DMS53 treated with DMSO at 0.1 percent for 48 hours (cell line): ENCODE measurements around the gene PYGM.

Experiments used
- DNase-seq: peaks from one replicate; lab custom pipeline; 2025; ENCODE audit not compliant: unreplicated experiment; lab: John Stamatoyannopoulos, UW

The PYGM gene

DNA sequence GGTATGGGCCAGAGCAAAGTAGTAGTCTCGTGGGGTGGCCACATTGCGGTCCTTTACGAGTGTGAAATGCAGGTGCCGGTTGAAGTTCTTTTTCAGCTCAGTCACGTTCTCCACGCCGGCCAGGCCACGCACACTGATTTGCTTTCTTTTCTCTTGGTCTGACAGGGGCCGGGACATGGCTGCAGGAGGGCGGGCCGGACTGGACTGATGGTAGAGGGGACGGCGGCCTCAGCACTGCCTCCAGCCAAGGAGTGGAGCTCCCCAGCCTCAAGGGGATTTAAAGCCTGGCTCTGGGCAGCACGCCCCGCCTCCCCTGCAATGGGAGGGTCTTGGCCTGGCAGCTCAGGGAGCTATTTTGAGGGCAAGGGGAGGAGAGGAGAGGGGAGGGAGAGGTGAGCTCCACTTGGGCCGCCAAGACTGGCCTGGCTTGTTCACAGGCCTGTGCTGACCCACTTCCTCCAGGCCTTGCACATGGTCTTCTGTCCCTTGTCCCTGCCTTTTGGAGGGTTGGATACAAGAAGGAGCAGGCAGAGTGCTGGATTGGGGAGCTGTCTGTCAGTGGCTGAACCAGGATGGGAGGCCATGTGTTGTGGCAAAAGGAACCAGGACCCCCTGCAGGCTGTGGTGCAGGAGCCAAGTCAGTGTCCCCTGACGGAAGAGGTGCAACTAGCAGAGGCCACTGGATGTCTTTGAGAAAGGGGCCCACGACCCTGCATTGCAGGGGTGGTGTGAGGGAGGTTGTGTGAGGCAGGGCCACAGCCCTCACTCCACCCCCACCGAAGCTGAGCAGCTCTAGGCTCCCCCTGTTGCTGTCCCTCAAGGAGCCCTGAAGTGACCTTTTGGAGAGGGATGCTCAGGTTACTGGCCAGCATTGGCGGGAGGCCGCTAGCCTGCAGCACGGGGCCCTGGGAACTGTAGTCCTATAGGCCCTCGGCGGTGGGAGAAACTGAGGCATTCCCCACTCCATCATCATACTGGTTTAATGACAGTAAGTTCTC, at the start of gene PYGM:
TSS of gene PYGM (minus strand) at position 253 of the 998 bp plus-strand sequence. CDS start at position 177, 76 bp downstream.
- DNase-seq: no peak

- no peak for DNase-seq
Measured at GRCh38 chr11:64805481-64805880, 45.7 kb upstream of the PYGM start.

DNA sequence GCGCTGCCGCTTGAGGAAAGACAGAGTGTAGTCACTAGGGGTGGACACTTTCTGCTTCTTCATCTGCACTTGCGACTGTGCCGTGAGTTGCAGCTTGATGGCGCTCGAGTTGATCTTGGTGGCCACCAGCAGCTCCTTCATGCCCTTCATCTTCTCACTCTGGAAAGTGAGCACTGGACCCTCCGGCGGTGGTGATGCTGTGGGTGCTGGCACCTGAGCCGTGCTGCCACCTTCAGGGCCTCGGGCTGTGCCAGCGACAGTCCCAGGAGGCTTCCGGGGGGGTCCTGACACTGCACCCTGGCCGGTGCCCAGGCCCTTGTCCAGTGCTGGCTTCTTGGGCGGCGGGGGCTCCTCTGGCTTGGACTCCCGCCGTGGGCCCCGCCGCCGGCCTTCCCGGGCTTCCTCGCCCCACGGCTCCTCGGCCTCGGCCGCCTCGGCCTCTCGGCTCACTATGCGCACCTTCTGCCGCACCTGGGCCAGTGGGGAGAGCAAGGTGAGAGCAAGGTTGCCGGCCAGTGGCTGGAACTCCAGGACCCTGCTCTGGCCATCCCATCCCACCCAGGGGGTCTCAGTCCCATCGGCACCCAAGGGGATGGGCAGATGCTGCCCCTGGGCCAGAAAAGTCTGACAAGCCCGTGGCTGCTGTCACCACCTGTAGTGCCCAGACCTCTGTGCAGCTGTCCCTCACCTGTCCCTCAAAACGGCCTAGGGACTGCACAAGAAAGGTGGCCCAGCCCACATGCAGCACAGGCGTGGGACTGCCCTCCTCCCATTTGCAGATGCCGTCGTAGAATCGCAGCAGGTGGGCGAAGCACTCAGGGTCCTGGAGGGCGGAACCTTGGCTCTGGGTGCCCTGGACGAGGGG, 44.8 kb upstream of the PYGM start:
- DNase-seq: no peak

DNA sequence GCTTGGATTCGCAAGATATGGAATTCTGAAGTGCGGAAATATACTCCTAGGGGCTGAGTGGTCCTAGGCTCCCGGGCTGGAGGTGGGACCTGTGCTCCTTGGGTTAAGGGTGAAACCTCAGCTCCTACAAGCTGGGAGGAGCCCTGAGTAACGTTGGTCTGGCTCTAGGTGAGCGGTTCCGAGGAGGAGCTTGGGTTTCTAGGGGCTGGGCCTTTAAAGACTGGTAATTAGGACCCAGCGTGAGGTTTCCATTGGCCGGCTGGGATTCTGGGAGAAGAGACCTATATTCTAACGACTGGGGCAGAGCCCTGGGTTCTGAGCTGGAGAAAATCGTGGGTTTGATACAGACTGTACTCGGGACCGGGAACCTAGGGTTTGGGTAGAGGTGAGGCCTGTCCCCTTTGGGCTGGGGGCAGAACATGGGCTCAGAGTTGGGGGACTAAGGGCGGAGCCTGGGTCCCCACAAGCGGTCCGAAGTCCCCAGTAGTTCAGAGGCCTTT, 44.1 kb upstream of the PYGM start:
- no peak for DNase-seq

DNA sequence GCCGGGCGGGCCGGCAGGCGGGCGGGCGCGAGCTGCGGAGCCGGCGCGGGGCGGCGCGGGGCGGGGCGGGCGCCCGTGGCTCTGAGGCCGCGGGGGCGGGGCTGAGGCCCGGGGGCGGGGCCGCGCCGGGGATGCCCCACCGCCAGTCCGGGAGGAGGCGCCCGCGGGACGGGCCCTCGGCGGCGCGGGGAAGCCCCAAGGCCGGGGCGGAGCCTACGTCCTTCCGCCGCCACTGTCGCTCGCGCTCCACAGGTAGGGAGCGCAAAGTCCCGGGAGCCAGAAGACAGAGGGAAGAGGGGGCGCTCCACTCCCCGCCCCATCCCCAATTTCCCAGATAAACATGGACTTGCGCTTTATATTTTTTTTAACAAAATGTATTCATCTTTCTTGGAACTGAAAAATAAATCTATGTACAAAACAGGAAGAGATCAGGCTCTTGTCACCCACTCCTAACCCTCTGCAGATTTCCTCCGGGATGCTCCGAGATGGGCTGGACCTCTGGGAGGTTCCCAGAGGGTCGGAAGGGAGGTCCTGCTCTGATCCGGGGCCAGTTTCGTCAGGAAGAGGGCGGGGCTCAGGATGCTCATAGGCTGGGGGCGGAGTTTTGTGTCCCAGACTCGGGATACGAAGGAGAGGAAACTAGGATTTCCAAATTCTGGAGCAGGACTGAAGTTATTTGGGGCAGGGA, 43.5 kb upstream of the PYGM start, which contains the start of gene MAP4K2:
TSS of gene MAP4K2 (minus strand) at position 57 of the 688 bp plus-strand sequence. CDS start 65 bp downstream, outside the sequence.
- peak; percentile 83 for DNase-seq

DNA sequence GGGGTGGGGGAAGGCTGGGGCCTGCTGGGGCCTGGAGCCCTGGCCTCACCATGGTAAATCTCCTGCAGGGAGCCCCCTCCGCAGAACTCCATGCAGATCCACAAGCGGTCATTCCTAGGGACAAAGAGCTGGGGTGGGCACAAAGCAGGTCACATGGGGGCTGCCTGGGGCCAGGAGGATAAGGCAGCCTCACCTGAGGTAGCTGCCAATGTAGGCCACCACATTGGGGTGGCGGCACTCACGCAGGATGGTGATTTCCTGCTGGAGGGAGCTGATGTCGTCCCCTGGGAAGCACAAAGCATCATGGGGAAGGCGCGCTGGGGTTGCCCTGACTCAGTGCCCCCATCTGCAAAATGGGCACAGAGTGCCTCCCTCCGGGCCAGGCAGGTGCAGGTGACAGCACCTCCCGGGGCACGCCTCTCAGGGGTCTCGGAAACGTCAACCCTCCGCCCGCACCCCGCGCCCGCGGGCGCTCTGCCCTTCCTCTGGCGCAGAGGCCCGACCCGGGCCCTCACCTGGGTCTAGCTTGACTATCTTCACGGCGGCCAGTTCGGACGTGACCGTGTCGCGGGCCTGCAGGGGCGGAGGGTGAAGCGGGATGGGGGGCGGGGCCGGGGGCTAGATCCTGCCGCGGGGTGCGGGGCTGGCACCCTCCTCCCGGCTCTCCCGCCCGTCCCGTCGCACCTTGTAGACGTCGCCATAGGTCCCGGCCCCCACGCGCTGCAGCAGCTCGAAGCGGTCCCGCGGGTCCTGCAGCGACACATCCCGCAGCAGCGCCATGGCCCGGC, 42.8 kb upstream of the PYGM start:
- no peak for DNase-seq

DNA sequence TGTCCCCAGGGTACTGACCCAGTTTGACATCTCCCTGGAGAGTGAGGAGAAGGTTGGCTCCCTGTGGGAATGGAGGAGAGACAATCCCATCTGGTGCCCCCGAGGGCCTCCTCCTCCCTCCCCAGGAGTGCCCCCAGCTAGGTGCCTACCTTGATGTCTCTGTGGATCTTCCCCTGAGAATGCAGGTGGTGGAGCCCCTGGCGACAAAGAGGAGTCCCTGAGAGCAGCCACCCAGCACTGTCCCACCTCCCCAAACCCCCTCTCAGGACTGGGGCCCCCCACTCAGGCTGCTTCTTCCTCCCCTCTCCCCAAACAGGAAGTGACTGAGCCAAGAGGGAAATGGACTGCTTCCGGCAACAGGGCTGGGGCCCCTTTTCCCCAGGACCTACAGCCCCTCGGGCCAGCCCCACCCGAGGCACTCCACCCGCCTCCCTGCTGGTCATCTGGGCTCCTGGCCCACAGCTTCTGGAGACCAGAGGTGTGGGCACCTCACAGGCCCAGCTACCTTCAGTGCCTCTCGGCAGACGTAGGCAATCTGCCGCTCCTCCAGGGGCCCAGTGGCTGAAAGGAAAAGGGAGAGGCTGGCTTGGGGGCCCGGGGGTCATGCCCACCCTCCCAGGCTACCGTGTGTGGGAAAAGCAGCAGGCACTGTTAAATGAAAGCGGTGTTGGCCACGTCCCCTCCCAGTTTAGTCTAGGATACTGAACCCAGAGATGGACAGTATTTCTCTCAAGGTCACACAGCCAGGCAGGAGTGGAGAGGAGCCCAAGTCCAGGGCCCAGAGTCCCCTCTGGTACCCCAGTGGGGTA, 42.0 kb upstream of the PYGM start:
- no peak for DNase-seq

DNA sequence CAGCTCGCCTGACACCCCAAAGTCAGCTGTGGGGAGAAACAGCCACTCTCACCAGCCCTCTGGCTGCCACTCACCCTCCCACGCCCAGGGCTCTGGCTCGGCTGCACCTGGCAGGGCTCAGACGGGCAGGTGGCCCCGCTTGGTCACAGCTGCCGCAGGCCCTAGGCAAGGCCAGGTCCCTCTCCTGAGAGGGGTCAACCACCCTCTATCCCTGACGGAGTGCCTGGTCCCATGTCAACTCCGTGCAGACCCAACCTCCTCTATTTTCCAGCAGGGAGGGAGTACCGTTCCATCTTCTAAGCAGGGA, 41.3 kb upstream of the PYGM start:
- no peak for DNase-seq

DNA sequence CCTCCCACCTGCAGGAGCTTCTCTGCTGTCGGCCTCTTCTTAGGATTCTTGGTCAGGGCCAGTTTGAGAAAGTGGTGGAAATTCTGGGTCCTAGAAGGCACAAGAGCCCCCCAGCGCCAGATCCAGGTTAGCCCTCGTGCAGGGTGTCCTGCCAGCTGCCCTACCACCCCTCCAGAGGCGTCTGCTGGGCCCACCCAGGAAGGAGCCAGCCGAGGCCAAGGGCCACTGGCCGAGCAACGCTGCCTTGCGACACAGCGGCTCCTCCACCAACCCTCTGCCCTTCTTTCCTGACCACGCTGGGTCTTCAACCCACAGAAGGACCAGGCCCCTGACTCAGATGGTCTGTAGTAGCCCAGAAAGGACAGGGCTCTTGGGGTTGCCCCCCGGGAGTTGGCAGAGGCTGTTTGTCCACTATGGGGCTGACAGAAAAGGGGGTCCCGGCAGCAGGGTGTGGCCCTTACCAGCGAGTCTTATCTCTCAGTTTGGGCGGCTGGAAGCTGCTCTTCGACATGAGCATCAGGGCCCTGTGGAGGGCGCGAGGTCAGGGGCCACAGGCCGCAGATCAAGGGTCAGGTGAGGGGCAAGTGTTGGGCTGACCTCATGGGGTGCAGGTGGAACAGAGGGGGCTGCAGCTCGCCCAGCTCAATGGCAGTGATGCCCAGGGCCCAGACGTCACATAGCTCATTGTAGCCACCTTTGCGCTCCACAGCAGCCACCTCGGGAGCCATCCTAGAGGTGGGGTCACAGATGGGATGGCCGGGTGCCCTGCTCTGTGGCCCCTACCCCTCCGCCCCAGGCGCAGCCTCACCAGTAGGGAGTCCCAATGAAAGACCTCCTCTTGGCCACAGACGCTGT, 40.8 kb upstream of the PYGM start:
- DNase-seq: no peak

- no peak for DNase-seq
Measured at GRCh38 chr11:64799623-64800302, 40.0 kb upstream of the PYGM start.

DNA sequence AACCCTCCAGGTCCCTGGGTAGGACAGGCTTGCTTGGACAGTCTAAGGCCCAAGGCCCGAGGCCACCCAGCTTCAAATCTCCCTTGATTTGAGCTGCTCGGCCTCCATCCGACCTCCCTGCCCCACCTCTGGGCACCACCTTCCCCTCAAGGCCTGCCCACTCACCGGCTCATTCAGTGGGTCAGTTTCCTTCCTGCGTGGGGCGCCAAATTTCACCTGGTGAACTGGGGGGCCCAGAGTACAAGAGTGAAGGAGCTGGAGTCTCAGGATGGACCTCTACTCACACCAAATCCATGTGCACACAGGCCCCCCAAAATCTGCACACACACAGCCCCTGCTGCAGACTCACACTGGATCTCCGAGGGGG, 39.5 kb upstream of the PYGM start:
- DNase-seq: no peak

- no peak for DNase-seq
Measured at GRCh38 chr11:64796757-64797541, 37.2 kb upstream of the PYGM start.

- DNase-seq: no peak
Measured at GRCh38 chr11:64796047-64796756, 36.4 kb upstream of the PYGM start.

GRCh38 chr11:64794526-64794925, 34.8 kb upstream of the PYGM start:
- DNase-seq: no peak

GRCh38 chr11:64793271-64794160, 33.7 kb upstream of the PYGM start:
- no peak for DNase-seq

DNA sequence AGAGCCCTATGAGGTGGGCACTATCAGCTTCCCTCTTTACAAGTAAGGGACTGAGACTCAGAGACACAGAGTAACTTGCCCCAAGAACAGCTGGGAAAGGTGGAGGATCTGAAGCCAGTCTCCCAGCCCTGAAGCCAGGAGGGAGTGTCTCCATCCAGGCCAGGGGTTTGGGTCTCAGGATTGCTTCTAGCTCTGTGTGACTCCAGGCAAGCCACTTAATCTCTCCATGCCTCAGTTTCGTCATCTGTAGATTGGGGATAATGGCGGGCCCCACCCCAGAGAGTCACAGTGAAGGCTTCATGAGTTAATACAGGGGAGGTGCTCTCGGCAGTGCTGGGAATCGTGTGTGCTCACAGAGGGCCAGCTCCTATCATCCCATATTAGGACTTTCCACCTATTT, 32.7 kb upstream of the PYGM start:
- no peak for DNase-seq
